Suprapubic skin (tissue), 4 donors: Measurements from ENCODE around the gene TGFBR3. TPM values are rescaled to one million over a fixed set of nuclear protein-coding genes. Genes with fewer than 3 reads are reported as not detected.
A peak's percentile ranks its signal among the peaks of the same experiment; 100 is the strongest.

ENCODE experiments used
- DNase-seq, 2 donors: peaks; one replicate each; pipeline ENCODE4 v3.0.0-alpha.2; 2019; ENCODE audit warnings: low spot score in 2 of 2
- H3K27ac ChIP-seq: fragments of 200-600 bp; sonication (generic); one replicate; pipeline ENCODE4 v1.5.1; 2019
- H3K27me3 ChIP-seq: fragments of 200-600 bp; sonication (generic); one replicate; pipeline ENCODE4 v1.5.1; 2019
- H3K36me3 ChIP-seq: fragments of 200-600 bp; sonication (generic); one replicate; pipeline ENCODE4 v1.5.1; 2019
- H3K4me1 ChIP-seq: fragments of 200-600 bp; sonication (generic); one replicate; pipeline ENCODE4 v1.5.1; 2019
- H3K4me3 ChIP-seq: fragments of 200-600 bp; sonication (generic); one replicate; pipeline ENCODE4 v1.5.1; 2019; ENCODE audit warnings: mild to moderate bottlenecking
- H3K9me3 ChIP-seq: fragments of 200-600 bp; sonication (generic); one replicate; pipeline ENCODE4 v1.5.1; 2019
- EP300 ChIP-seq: sonication (generic); formaldehyde crosslinking; IDR thresholded peaks from one replicate; pipeline ENCODE4 v1.6.1; 2017; ENCODE audit warnings: antibody characterized with exemption
- POLR2A ChIP-seq, 2 donors: fragments of 450-650 bp; IDR thresholded peaks; one replicate each; pipeline ENCODE4 v1.6.1; 2017; ENCODE audit warnings: antibody characterized with exemption in 2 of 2, mild to moderate bottlenecking in 2 of 2, moderate library complexity in 2 of 2
- POLR2AphosphoS5 ChIP-seq, 3 donors: sonication (generic); formaldehyde crosslinking; IDR thresholded peaks; one replicate each; pipeline ENCODE4 v1.6.1; 2017; ENCODE audit warnings: antibody characterized with exemption in 3 of 3
- WGBS: methylation state at CpG from one replicate; pipeline ENCODE4 v1.1.5; 2018; 5-methylcytosine and 5-hydroxymethylcytosine counted together
- total RNA-seq, 4 donors: library from RNA; depleted of rRNA; stranded (reverse); fragments of >200 nt; gene quantifications; one replicate each; pipeline ENCODE4 v1.1.0, GENCODE V29; 2016
- TF ChIP-seq, protein P1 (sequence below), 2 donors: fragments of 200-600 bp in 1 of 2; fragments of 450-650 bp in 1 of 2; sonication (generic) in 1 of 2; IDR thresholded peaks; one replicate each; pipeline ENCODE4 v1.5.1; 2016 to 2019; ENCODE audit warnings: antibody characterized with exemption in 2 of 2, mild to moderate bottlenecking in 1 of 2, moderate library complexity in 1 of 2

The TGFBR3 gene
- total RNA-seq, 4 donors from 2014 or later = 91.3 to 131 (median 114) TPM

DNA sequence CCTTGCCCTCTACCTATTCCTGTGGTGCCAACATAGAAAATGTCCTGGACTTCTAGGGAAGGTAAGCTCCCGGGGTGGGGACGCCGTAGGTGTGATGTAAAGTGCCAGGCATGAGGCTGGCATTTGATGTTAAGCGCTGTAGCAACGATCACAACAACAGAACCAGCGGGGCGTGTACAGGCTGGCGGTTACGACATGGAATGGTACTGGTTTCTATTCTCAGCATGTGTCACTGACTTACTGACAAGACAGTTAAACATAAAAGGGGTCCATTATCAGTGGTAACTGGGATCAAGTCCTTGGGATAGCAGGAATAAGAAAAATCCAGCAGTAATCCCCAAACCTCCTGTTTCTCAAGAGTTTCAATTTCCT is 58.9 kb downstream of the TGFBR3 start:
- Histone ChIP-seq H3K4me3 (no peak overlapping the region), H3K27me3 (no peaks in the 10 kb centered on the region), H3K27ac (peak overlapping the region; percentile 75), H3K36me3 (no peaks in the 10 kb centered on the region), H3K9me3 (no peaks in the 10 kb centered on the region), H3K4me1 (peaks cover 55% of the 10 kb centered on the region)
- DNase-seq = peak in 1 of 2 donors; percentile 78
- TF ChIP-seq EP300 = peak; percentile 61
- TF ChIP-seq POLR2A (IDR thresholded peaks at IDR 0.05) = no peak
- TF ChIP-seq, protein P1, sequence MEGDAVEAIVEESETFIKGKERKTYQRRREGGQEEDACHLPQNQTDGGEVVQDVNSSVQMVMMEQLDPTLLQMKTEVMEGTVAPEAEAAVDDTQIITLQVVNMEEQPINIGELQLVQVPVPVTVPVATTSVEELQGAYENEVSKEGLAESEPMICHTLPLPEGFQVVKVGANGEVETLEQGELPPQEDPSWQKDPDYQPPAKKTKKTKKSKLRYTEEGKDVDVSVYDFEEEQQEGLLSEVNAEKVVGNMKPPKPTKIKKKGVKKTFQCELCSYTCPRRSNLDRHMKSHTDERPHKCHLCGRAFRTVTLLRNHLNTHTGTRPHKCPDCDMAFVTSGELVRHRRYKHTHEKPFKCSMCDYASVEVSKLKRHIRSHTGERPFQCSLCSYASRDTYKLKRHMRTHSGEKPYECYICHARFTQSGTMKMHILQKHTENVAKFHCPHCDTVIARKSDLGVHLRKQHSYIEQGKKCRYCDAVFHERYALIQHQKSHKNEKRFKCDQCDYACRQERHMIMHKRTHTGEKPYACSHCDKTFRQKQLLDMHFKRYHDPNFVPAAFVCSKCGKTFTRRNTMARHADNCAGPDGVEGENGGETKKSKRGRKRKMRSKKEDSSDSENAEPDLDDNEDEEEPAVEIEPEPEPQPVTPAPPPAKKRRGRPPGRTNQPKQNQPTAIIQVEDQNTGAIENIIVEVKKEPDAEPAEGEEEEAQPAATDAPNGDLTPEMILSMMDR (IDR thresholded peaks at IDR 0.05) = no peak
- peak in 1 of 3 donors; percentile 15 for TF ChIP-seq POLR2AphosphoS5 (IDR thresholded peaks at IDR 0.05)
- 44% methylated on average over 9 of the region's 9 CpGs for WGBS

DNA sequence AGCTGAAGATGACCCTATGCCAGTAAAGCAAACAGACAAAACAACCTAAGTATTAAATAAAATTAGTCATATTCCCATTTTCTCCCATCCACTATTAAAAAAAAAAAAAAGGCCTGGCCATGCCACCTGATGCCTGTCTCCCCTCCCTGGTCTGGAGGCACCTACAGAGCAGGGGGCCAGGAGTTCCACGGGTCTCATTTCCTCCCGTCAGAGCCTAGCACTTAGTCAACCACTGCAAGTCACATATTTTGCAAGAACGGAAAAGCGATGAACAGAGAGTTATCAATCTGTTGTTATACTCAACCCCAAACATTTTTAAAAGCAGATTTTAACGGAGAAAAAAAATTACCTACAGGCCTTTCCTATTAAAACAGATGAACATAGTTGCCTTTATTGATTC is 59.3 kb downstream of the TGFBR3 start:
- no peaks in the 10 kb centered on the region for H3K9me3 ChIP-seq
- peaks cover 51% of the 10 kb centered on the region for H3K4me1 ChIP-seq
- no peaks in the 10 kb centered on the region for H3K27me3 ChIP-seq
- TF ChIP-seq, protein P1 (IDR thresholded peaks at IDR 0.05) = no peak
- no peak for TF ChIP-seq EP300
- TF ChIP-seq POLR2AphosphoS5 (IDR thresholded peaks at IDR 0.05) = no peak
- no peak for TF ChIP-seq POLR2A (IDR thresholded peaks at IDR 0.05)
- H3K36me3 ChIP-seq = no peaks in the 10 kb centered on the region
- H3K4me3 ChIP-seq = no peak overlapping the region
- WGBS = 70% methylated on average over 5 of the region's 5 CpGs
- DNase-seq = no peak
- H3K27ac ChIP-seq = peak overlapping the region; percentile 75

DNA sequence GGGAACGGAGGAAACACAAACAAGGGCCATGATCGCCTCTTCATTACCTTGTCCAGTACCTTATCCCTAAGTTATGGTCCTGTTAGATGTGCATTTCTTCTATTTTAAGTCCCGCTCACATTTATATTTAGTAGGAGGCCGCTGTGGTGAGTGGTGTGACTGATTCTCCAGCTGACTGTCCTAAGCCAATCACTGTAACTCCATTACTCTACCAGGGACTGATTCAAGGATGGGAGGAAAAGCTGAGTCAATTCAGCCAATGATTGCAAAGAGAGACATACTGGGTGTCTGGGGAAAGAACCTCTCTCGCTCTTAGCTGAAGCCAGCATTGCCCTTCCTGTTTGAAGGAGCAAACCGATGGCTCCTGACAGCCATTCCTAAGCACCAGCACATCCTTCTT is 59.7 kb downstream of the TGFBR3 start:
- Histone ChIP-seq H3K4me1 (peaks cover 47% of the 10 kb centered on the region), H3K27me3 (no peaks in the 10 kb centered on the region), H3K9me3 (no peaks in the 10 kb centered on the region), H3K36me3 (no peaks in the 10 kb centered on the region), H3K4me3 (no peak overlapping the region), H3K27ac (peak overlapping the region; percentile 75)
- no peak for DNase-seq
- WGBS = 91% methylated on average over 6 of the region's 6 CpGs
- TF ChIP-seq POLR2A (IDR thresholded peaks at IDR 0.05) (no peak), POLR2AphosphoS5 (IDR thresholded peaks at IDR 0.05) (no peak), EP300 (no peak)
- TF ChIP-seq, protein P1 (IDR thresholded peaks at IDR 0.05) = no peak

- H3K4me3 ChIP-seq = no peak overlapping the region
- no peak overlapping the region for H3K27ac ChIP-seq
- no peak for TF ChIP-seq POLR2AphosphoS5 (IDR thresholded peaks at IDR 0.05)
- TF ChIP-seq, protein P1 (IDR thresholded peaks at IDR 0.05) = no peak
- TF ChIP-seq EP300 = no peak
- no peak for TF ChIP-seq POLR2A (IDR thresholded peaks at IDR 0.05)
- H3K9me3 ChIP-seq = no peaks in the 10 kb centered on the region
- WGBS = 86% methylated on average over 6 of the region's 6 CpGs
- no peak for DNase-seq
- H3K4me1 ChIP-seq = peaks cover 37% of the 10 kb centered on the region
- H3K36me3 ChIP-seq = no peaks in the 10 kb centered on the region
- no peaks in the 10 kb centered on the region for H3K27me3 ChIP-seq
Measured at GRCh38 chr1:91821126-91821868, 64.7 kb downstream of the TGFBR3 start.

- Histone ChIP-seq H3K4me3 (no peak overlapping the region), H3K27ac (peak overlapping the region; percentile 18), H3K36me3 (no peaks in the 10 kb centered on the region), H3K4me1 (peaks cover 55% of the 10 kb centered on the region), H3K9me3 (no peaks in the 10 kb centered on the region), H3K27me3 (no peaks in the 10 kb centered on the region)
- no peak for DNase-seq
- 72% methylated on average over 11 of the region's 11 CpGs for WGBS
- no peak for TF ChIP-seq POLR2AphosphoS5 (IDR thresholded peaks at IDR 0.05)
- TF ChIP-seq EP300 = no peak
- TF ChIP-seq, protein P1 (IDR thresholded peaks at IDR 0.05) = no peak
- no peak for TF ChIP-seq POLR2A (IDR thresholded peaks at IDR 0.05)
Measured at GRCh38 chr1:91819038-91819788, 66.7 kb downstream of the TGFBR3 start.
